ENCODE data around the gene VAMP8. TPM values are rescaled to one million over a fixed set of nuclear protein-coding genes. Genes with fewer than 3 reads are reported as not detected.

VAMP8 gene
- total RNA-seq, 1 donor from 2014 or later: 0.52 TPM

GRCh38 chr2:85585781-85586105 is 8.4 kb downstream of the VAMP8 start:
- H3K36me3 ChIP-seq: no peaks in the 10 kb centered on the region
- H3K27me3 Mint-ChIP-seq (ENCODE audit: insufficient read depth, low read depth): no peaks in the 10 kb centered on the region
- no peak for TF ChIP-seq CTCF (IDR thresholded peaks at IDR 0.05)
- no peak for TF ChIP-seq EZH2phosphoT487 (IDR thresholded peaks at IDR 0.05)
- no peak for TF ChIP-seq EZH2 (IDR thresholded peaks at IDR 0.05)
- no peak overlapping the region for H3K4me2 ChIP-seq
- H3K9me3 Mint-ChIP-seq: no peaks in the 10 kb centered on the region
- H3K36me3 Mint-ChIP-seq: peaks cover 2% of the 10 kb centered on the region
- H2AFZ ChIP-seq (replicated peaks): no peak overlapping the region
- no peak overlapping the region for H3K4me3 Mint-ChIP-seq
- DNase-seq (ENCODE audit: low spot score): no peak
- no peaks in the 10 kb centered on the region for H3F3A ChIP-seq (ENCODE audit: low read depth)
- peaks cover 40% of the 10 kb centered on the region for H3K4me1 Mint-ChIP-seq
- peak overlapping the region; percentile 22 for H3K27ac Mint-ChIP-seq
- no peak overlapping the region for H3K9ac ChIP-seq
- H3K4me1 ChIP-seq: no peaks in the 10 kb centered on the region
- peaks cover 98% of the 10 kb centered on the region for H3K27me3 ChIP-seq
- H3K4me3 ChIP-seq: no peak overlapping the region
- H4K20me1 ChIP-seq (ENCODE audit: low read depth): no peaks in the 10 kb centered on the region
- no peaks in the 10 kb centered on the region for H3K79me2 ChIP-seq (ENCODE audit: low read depth)
- no peak overlapping the region for H3K27ac ChIP-seq
- H3K9me3 ChIP-seq (ENCODE audit: low read depth): no peaks in the 10 kb centered on the region

GRCh38 chr2:85588236-85588635 is 10.8 kb downstream of the VAMP8 start:
- no peaks in the 10 kb centered on the region for H3K9me3 ChIP-seq (ENCODE audit: low read depth)
- H3K27me3 Mint-ChIP-seq (ENCODE audit: insufficient read depth, low read depth): no peaks in the 10 kb centered on the region

GRCh38 chr2:85588645-85589044 is 11.3 kb downstream of the VAMP8 start:
- Histone ChIP-seq H3K4me3 (no peak overlapping the region), H3K9me3 (ENCODE audit: low read depth) (no peaks in the 10 kb centered on the region), H3K9ac (no peak overlapping the region), H3K27me3 (peaks cover 69% of the 10 kb centered on the region), H3K79me2 (ENCODE audit: low read depth) (no peaks in the 10 kb centered on the region), H4K20me1 (ENCODE audit: low read depth) (no peaks in the 10 kb centered on the region), H3F3A (ENCODE audit: low read depth) (no peaks in the 10 kb centered on the region), H3K4me1 (no peaks in the 10 kb centered on the region), H2AFZ (replicated peaks) (no peak overlapping the region), H3K36me3 (no peaks in the 10 kb centered on the region), H3K4me2 (no peak overlapping the region), H3K27ac (no peak overlapping the region)
- H3K36me3 Mint-ChIP-seq: no peaks in the 10 kb centered on the region
- H3K27me3 Mint-ChIP-seq (ENCODE audit: insufficient read depth, low read depth): no peaks in the 10 kb centered on the region
- DNase-seq (ENCODE audit: low spot score): no peak
- no peak for TF ChIP-seq CTCF (IDR thresholded peaks at IDR 0.05)
- no peak for TF ChIP-seq EZH2 (IDR thresholded peaks at IDR 0.05)
- no peak for TF ChIP-seq EZH2phosphoT487 (IDR thresholded peaks at IDR 0.05)
- peaks cover 35% of the 10 kb centered on the region for H3K4me1 Mint-ChIP-seq
- no peak overlapping the region for H3K4me3 Mint-ChIP-seq
- no peaks in the 10 kb centered on the region for H3K9me3 Mint-ChIP-seq
- H3K27ac Mint-ChIP-seq: peak overlapping the region; percentile 21

More at GRCh38 chr2:85588236-85588635, 10.8 kb downstream of the VAMP8 start:
- Histone ChIP-seq H3K36me3 (no peaks in the 10 kb centered on the region), H3F3A (ENCODE audit: low read depth) (no peaks in the 10 kb centered on the region), H3K4me2 (no peak overlapping the region), H3K9ac (no peak overlapping the region), H3K79me2 (ENCODE audit: low read depth) (no peaks in the 10 kb centered on the region), H3K4me3 (no peak overlapping the region), H3K27ac (no peak overlapping the region), H3K27me3 (peaks cover 73% of the 10 kb centered on the region), H4K20me1 (ENCODE audit: low read depth) (no peaks in the 10 kb centered on the region), H3K4me1 (no peaks in the 10 kb centered on the region), H2AFZ (replicated peaks) (no peak overlapping the region)
- Mint-ChIP-seq H3K4me1 (peaks cover 35% of the 10 kb centered on the region), H3K4me3 (no peak overlapping the region), H3K27ac (peak overlapping the region; percentile 21), H3K36me3 (no peaks in the 10 kb centered on the region), H3K9me3 (no peaks in the 10 kb centered on the region)
- no peak for DNase-seq (ENCODE audit: low spot score)
- no peak for TF ChIP-seq EZH2 (IDR thresholded peaks at IDR 0.05)

GRCh38 chr2:85589181-85589580 is 11.8 kb downstream of the VAMP8 start:
- H3K27ac Mint-ChIP-seq: no peak overlapping the region
- TF ChIP-seq CTCF (IDR thresholded peaks at IDR 0.05): no peak
- no peak for TF ChIP-seq EZH2phosphoT487 (IDR thresholded peaks at IDR 0.05)
- TF ChIP-seq EZH2 (IDR thresholded peaks at IDR 0.05): no peak
- no peak for DNase-seq (ENCODE audit: low spot score)
- no peaks in the 10 kb centered on the region for H3K9me3 ChIP-seq (ENCODE audit: low read depth)
- peaks cover 38% of the 10 kb centered on the region for H3K4me1 Mint-ChIP-seq
- H3K27me3 ChIP-seq: peaks cover 63% of the 10 kb centered on the region
- H3K4me3 ChIP-seq: no peak overlapping the region
- H3K79me2 ChIP-seq (ENCODE audit: low read depth): no peaks in the 10 kb centered on the region
- no peak overlapping the region for H2AFZ ChIP-seq (replicated peaks)
- H3K4me1 ChIP-seq: no peaks in the 10 kb centered on the region
- no peaks in the 10 kb centered on the region for H3K36me3 Mint-ChIP-seq
- no peak overlapping the region for H3K9ac ChIP-seq
- H4K20me1 ChIP-seq (ENCODE audit: low read depth): no peaks in the 10 kb centered on the region
- H3K4me3 Mint-ChIP-seq: no peak overlapping the region
- no peaks in the 10 kb centered on the region for H3F3A ChIP-seq (ENCODE audit: low read depth)
- no peak overlapping the region for H3K4me2 ChIP-seq
- H3K27ac ChIP-seq: no peak overlapping the region
- H3K27me3 Mint-ChIP-seq (ENCODE audit: insufficient read depth, low read depth): no peaks in the 10 kb centered on the region
- no peaks in the 10 kb centered on the region for H3K36me3 ChIP-seq
- H3K9me3 Mint-ChIP-seq: no peaks in the 10 kb centered on the region

Data from neural progenitor cell (in vitro differentiated cells).